HT-29 (cell line): ENCODE data around the gene FANCE. TPM values are rescaled to one million over a fixed set of nuclear protein-coding genes. Genes with fewer than 3 reads are reported as not detected.

Source experiments
- DNase-seq: peaks from one replicate; pipeline ENCODE4 v3.0.0-alpha.2; 2015; ENCODE audit warnings: low spot score
- total RNA-seq: library from RNA; depleted of rRNA; stranded (reverse); fragments of >200 nt; shearing (Covaris generic); gene quantifications from 2 replicates; pipeline ENCODE4 v1.2.3, GENCODE V29; 2014; rRNA removed

Gene FANCE
- 7.4 and 8.6 TPM in 2 replicates for total RNA-seq

GRCh38 chr6:35452183-35453090 is at the start of gene FANCE:
FANCE (plus strand) TSS chr6:35452338; CDS start chr6:35452546, 208 bp downstream.
- DNase-seq, result peak; percentile 92

DNA sequence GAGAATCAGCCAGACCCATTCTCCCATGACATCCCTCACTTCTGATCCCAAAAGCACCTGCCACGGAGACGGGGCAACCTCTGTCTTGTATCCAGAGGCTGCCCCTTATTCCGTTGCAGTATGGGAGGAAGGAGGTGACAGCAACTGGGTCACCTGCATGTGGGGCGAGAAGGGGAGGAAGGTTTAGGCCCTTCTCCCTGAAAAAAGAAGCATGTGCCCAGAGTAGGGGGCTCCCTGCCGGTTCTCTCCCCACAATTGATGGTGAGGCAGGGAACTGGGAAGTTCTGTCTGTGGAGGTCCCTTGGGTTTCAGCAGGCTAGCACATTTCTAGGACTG is 49.3 kb upstream of the FANCE start:
- DNase-seq, result no peak

DNA sequence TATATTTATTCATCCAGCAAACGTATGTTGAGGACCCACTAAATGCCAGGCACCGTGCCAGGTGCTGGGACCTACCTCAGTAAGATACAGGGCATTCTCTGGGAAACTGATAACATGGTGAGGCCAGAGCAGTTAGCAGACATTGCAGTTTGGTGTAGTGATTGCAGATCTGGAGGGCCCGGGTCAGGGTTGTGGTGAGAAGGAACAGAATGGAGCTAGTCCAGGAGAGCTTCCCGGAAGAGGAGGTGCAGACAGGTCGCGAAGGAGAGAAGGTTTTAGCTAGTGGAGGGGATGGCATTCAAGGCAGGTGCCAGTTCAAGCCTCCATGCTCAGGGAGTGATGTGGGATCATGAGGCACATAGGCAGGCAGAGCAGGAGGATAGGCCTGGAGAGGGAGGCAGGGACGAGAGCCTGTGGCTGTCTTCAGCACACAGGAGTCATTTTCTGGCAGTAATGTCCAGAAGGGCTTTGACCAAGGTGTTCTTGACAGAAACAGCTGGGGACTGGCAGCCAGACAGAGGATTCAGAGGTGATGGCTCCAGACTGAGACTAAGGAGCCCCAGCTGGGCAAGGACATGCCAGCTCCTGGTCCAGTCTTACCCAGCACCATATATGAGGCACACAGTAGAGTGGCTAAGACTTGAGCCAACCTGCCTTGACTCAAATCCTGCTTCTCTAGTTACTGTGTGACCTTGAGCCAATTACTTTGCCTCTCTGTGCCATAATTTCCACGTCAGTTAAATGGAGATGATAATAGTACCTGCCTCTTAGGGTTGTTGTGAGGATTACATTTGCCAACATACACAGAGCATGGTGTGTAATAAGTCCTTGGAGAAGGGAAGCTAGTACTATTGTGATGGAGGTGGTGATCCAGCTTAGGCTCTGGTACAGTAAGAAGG is 48.3 kb upstream of the FANCE start:
- DNase-seq, result no peak

DNA sequence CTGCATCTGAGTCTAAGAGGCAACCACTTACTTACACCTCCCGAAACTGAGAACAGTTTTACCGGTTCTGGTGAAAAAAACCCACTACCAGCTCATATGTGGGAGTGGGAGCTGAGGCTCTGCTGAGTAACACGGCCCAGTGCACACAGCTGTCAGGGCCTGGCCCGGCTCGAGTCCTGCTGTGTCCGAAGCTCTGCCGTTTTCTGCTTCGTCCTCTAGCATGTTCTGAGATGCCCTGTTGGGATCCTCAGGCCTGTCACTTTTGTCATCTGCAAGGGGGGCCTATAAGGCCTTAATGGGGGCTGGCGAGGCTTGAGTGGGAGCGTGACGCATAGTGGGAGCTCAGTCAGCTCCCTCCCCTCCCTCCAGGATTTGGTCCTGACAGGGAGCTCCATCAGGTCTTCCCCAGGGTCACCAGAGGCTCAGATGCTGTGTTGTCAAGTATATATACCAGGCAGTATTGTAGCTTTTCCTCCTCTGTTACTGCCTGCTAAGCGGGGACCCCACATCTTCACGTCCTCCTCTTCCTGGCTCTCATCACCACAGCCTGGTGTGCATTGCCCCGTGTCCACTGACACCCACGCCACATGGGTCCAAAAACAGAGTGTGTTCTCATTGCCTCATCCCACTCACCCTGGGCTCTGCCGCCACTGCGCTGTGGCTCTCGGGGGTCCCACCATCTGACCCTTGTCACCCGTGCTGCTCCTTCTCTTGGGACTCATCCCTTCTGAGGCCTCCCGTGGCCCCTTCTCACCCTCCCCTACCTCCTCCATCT is 45.2 kb upstream of the FANCE start:
- no peak for DNase-seq

DNA sequence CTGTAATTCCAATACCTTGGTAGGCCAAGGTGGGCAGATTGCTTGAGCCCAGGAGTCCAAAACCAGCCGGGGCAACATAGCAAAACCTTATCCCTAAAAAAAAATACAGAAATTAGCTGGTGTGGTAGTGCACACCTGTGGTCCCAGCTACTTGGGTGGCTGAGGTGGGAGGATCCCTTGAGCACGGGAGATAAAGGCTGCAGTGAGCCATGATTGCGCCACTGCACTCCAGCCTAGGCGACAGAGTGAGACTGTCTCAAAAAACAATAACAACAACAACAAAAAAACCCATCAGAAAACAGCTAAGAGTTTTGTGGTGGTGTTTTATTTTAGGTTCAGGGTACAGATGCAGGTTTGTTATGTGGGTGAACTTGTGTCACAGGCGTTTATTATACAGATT is 42.9 kb upstream of the FANCE start:
- no peak for DNase-seq

GRCh38 chr6:35410131-35410530 is 42.0 kb upstream of the FANCE start:
- DNase-seq, result no peak

DNA sequence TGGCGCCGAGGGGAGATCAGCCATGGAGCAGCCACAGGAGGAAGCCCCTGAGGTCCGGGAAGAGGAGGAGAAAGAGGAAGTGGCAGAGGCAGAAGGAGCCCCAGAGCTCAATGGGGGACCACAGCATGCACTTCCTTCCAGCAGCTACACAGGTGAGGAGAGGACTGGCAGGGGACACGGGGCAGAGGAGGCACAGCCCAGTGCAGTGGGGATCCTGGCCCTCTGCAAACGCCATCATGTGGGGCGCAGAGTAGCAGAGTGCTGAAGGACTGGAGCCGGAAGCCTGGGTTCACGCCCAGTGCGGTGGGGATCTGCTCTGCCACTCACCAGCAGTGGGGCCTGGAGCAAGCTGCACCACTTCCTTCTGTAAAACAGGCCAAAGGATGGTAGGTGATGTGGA is 41.1 kb upstream of the FANCE start:
- no peak for DNase-seq

GRCh38 chr6:35412102-35412501 is 40.0 kb upstream of the FANCE start:
- DNase-seq, result no peak

GRCh38 chr6:35413911-35414310 is 38.2 kb upstream of the FANCE start:
- DNase-seq, result no peak

DNA sequence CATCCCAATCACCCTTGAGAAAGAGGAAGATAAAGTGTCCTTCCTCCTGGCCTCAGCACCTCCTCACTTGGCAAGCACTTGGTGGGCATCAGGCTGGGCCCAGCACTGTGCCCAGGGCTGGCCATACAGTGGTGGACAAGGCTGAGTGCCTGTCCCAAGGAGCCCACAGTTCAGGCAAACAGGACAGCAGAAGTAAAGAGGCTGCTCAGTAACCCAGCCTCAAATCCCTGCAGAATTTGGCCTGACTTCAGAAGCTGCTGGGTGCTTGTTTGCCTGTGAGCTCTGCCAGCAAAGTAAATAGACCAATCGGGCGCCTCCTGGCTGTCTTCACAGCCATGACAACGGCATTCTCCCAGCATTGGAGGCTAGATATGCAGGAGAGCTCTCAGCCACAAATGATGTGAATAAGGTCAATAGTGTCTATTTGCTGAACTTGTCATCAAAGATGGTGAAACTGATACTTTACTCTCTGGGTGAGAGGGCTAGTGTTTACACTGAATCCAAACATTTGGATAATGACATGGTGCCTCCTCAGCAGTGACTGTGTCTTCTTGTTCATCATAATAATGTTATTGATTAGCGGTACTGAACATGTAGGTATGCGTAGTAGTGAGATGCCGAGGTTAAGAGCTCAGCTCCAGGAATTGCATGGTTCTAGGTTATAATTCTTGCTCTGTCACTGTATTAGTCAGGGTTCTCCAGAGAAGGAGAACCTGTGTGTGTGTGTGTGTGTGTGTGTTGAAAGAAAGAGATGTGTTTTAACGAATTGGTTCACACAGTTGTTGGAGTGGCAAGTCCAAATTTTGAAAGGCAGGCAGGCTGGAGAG is 36.9 kb upstream of the FANCE start:
- DNase-seq, result peak; percentile 84

- no peak for DNase-seq
Measured at GRCh38 chr6:35417979-35418661, 34.0 kb upstream of the FANCE start.

- no peak for DNase-seq
Measured at GRCh38 chr6:35419417-35419816, 32.7 kb upstream of the FANCE start.

DNA sequence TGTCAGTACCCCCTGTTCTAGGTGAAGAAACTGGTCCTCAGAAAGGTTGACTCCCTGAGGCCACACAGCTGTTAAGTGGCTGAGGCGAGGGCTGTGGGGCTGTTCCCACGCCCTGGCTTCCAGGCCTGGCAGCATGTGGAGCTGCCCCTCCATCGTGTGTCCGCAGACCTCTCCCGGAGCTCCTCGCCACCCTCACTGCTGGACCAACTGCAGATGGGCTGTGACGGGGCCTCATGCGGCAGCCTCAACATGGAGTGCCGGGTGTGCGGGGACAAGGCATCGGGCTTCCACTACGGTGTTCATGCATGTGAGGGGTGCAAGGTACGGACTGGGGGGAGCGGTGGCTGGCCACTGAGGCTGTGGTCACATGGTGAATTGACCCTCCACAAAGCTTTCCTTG is 32.2 kb upstream of the FANCE start:
- DNase-seq, result no peak

DNA sequence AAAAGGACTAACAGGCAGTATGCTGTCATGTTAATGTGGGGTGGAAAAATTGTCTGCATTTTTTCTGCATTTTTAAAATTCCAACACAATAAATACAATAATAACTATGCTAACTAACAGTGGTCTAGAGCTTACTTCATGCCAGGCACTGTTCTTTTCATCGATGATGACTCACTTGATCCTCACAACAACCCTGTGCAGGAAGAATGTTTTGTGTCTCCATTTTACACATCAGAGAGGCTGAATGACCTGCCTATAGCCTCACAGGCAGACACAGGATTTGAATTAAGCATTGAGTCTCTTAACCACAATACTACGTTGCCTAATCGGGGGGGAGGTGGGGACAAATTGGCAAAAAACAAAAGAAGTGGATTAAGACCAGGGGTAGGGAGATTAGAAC is 26.9 kb upstream of the FANCE start:
- DNase-seq, result no peak

GRCh38 chr6:35426074-35426473 is 26.1 kb upstream of the FANCE start:
- DNase-seq, result no peak

DNA sequence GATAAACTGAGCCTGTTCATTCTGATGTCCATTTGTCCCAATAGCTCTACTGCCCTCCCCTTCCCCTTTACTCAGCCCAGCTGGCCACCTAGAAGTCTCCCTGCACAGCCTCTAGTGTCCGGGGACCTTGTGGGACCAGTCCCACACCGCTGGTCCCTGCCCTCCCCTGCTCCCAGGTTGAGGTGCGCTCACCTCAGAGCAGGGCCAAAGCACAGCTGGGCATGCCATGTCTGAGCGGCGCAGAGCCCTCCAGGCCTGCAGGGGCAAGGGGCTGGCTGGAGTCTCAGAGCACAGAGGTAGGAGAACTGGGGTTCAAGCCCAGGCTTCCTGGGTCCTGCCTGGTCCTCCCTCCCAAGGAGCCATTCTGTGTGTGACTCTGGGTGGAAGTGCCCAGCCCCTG is 24.7 kb upstream of the FANCE start:
- no peak for DNase-seq

- DNase-seq, result no peak
Measured at GRCh38 chr6:35427851-35428321, 24.3 kb upstream of the FANCE start.

DNA sequence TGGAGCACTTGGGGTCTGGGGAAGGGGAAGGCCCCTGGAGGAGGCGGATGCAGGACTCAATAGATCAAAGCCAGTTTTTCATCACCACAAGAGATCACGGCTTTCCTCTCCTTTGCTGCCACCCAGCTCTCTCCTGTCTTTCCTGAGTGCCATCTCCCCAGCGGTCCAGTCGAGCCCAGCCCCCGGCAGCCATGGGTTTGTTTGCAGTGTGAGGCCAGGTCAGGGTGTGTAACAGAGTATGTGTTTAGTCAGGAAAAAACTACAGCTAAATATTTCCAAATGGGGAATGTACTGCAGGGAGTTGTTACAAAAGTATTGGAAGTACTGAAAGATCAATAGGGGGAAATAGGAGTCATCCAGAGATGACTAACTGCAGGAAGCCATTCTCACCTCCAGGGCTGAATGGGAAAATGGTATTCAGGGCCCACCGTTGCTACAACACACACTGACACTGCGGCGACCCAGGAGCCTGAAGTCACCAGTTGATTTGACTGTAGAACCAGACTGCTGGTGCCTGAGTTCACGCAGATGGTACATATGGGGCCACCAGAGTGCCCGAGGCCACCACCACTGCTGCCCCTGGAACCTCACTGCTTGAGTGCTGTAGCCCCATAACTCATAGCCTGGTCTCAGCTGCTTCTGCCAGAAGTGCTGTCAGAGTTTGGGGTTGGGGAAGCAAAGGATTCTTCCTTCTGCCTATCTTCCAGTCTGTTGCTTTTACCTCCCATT is 23.6 kb upstream of the FANCE start:
- DNase-seq, result no peak

GRCh38 chr6:35429463-35429862 is 22.7 kb upstream of the FANCE start:
- DNase-seq, result no peak

- no peak for DNase-seq
Measured at GRCh38 chr6:35432291-35432690, 19.8 kb upstream of the FANCE start.
